ENCODE measurements around the gene NANP.

DNA sequence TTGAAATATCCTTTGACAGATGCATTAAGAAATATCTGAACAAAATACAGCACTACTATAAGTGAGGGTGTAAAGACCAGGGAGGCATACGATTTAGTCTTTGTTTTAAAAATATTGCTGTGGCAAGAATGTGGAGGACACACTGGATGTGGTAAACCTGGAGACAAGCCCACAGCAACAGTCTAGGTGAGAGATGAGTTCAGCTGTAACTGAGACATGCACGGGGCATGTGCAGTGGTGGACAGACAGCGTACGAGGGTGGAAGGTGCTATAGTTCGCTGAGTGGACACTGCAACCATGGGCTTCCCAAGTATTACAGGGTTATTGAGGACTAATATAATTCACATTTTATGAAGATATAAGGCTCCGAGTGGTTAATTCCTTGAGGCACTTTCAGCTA, 1.8 kb downstream of the NANP start:
- TF ChIP-seq CTCF (conservative IDR thresholded peaks at IDR 0.05 in 1 of 2, IDR thresholded peaks at IDR 0.05 in 1 of 2; ENCODE audit: low read depth in 1 of 2, low read length in 2 of 2) (no peak), EZH2 (IDR thresholded peaks at IDR 0.05; ENCODE audit: low read length, missing control alignments) (no peak)
